ENCODE data around the gene ST3GAL3. TPM values are rescaled to one million over a fixed set of nuclear protein-coding genes. Genes with fewer than 3 reads are reported as not detected.

Gene ST3GAL3
- total and polyA plus RNA-seq, 2 experiments from 2014 or later = 4.5 to 7.0 TPM

GRCh38 chr1:43975249-43975961, 268.1 kb downstream of the ST3GAL3 start (continued):
- TF ChIP-seq STAT1 (IDR thresholded peaks at IDR 0.05; ENCODE audit: unreplicated experiment) = no peak
- TF ChIP-seq ETS1 (IDR thresholded peaks at IDR 0.05) = no peak
- TF ChIP-seq ZNF462 (CRISPR knock-in tag; IDR thresholded peaks at IDR 0.05) = no peak

GRCh38 chr1:43976045-43976444, 268.7 kb downstream of the ST3GAL3 start:
- H3K79me2 ChIP-seq (replicated peaks; ENCODE audit: insufficient read depth) = peaks cover 16% of the 10 kb centered on the region
- Mint-ChIP-seq H3K36me3 (ENCODE audit: low read depth) (peaks cover 62% of the 10 kb centered on the region), H3K27ac (no peak overlapping the region)

More at GRCh38 chr1:43976045-43976444, 268.7 kb downstream of the ST3GAL3 start:
- Mint-ChIP-seq H3K4me3 (peak overlapping the region; percentile 90), H3K9me3 (no peaks in the 10 kb centered on the region), H3K4me1 (peaks cover 45% of the 10 kb centered on the region), H3K27me3 (ENCODE audit: insufficient read depth, low read depth, poor library complexity) (peaks cover 31% of the 10 kb centered on the region)
- H3F3A ChIP-seq (replicated peaks; ENCODE audit: low read depth) = peaks cover 29% of the 10 kb centered on the region; the same call in 1 of the 2 replicates
- 0 out of 2 replicates have a peak, but pooled peaks cover 7% of the 10 kb centered on the region for H3K36me3 ChIP-seq (ENCODE audit: insufficient read depth)
- H3K9me2 ChIP-seq (ENCODE audit: insufficient read depth) = no peaks in the 10 kb centered on the region
- H3K27me3 ChIP-seq (ENCODE audit: insufficient read depth) = no peaks in the 10 kb centered on the region
- no peak overlapping the region for H2AFZ ChIP-seq
- no peak overlapping the region for H3K27ac ChIP-seq (ENCODE audit: low read depth)
- ATAC-seq = no peak
- TF ChIP-seq ZNF331 (CRISPR knock-in tag; IDR thresholded peaks at IDR 0.05; ENCODE audit: low read depth) (no peak), STAT1 (IDR thresholded peaks at IDR 0.05; ENCODE audit: unreplicated experiment) (no peak), REST (IDR thresholded peaks at IDR 0.05; ENCODE audit: unreplicated experiment) (no peak), EZH2 (IDR thresholded peaks at IDR 0.05; ENCODE audit: low read depth, unreplicated experiment) (no peak), CTCF (conservative IDR thresholded peaks at IDR 0.05; ENCODE audit: low read depth in 2 of 2) (no peak; a peak in 1 of 4 replicates), NANOG (IDR thresholded peaks at IDR 0.05; ENCODE audit: borderline replicate concordance) (no peak), ZNF114 (CRISPR knock-in tag; IDR thresholded peaks at IDR 0.05) (no peak), CREB1 (CRISPR knock-in tag; IDR thresholded peaks at IDR 0.05; ENCODE audit: low read depth) (no peak), POLR2AphosphoS5 (IDR thresholded peaks at IDR 0.05; ENCODE audit: low read depth) (no peak), JUNB (IDR thresholded peaks at IDR 0.05; ENCODE audit: unreplicated experiment) (no peak)
- peaks cover 29% of the 10 kb centered on the region for H3K4me1 ChIP-seq (ENCODE audit: insufficient read depth)
- peak overlapping the region; percentile 96 for H3K4me3 ChIP-seq
- DNase-seq (ENCODE audit: low spot score) = no peak
- H3K4me2 ChIP-seq = peak overlapping the region; percentile 98
- H4K20me1 ChIP-seq (replicated peaks; ENCODE audit: insufficient read depth) = peaks cover 19% of the 10 kb centered on the region

All from GM23338 (cell line).